Measurements from ENCODE around the gene TNNT3.

DNA sequence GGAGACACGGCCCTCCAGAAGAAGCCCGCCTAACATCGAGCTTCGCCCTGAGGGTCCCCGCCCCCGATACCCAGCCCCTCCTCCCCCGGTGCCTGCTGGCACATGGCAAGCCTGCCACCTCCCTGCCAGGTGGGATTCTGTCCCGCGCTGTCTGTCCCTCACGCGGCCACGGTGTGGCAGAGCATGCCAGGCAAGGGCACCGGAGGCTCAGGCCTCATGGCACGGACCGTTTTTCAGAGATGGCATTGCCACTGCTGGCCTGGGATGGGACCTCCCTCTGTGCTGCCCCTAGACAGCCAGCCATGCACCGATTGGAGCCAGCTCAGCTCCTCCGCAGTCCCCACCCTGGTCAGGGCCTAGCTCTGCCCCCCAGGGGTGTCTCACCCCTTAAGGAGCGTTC, 47.0 kb downstream of the TNNT3 start:
- TF ChIP-seq, protein P1, sequence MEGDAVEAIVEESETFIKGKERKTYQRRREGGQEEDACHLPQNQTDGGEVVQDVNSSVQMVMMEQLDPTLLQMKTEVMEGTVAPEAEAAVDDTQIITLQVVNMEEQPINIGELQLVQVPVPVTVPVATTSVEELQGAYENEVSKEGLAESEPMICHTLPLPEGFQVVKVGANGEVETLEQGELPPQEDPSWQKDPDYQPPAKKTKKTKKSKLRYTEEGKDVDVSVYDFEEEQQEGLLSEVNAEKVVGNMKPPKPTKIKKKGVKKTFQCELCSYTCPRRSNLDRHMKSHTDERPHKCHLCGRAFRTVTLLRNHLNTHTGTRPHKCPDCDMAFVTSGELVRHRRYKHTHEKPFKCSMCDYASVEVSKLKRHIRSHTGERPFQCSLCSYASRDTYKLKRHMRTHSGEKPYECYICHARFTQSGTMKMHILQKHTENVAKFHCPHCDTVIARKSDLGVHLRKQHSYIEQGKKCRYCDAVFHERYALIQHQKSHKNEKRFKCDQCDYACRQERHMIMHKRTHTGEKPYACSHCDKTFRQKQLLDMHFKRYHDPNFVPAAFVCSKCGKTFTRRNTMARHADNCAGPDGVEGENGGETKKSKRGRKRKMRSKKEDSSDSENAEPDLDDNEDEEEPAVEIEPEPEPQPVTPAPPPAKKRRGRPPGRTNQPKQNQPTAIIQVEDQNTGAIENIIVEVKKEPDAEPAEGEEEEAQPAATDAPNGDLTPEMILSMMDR (conservative IDR thresholded peaks at IDR 0.05; ENCODE audit: low read depth, low read length): no peak
- no peak for TF ChIP-seq EZH2 (IDR thresholded peaks at IDR 0.05; ENCODE audit: borderline replicate concordance, low read depth, low read length, poor library complexity, severe bottlenecking)

Data from A673 (cell line).